ENCODE results near the gene PLEKHA1. TPM values are rescaled to one million over a fixed set of nuclear protein-coding genes. Genes with fewer than 3 reads are reported as not detected.

The PLEKHA1 gene
- polyA plus RNA-seq, 3 donors: 5.5 to 14.9 (median 12.3) TPM

DNA sequence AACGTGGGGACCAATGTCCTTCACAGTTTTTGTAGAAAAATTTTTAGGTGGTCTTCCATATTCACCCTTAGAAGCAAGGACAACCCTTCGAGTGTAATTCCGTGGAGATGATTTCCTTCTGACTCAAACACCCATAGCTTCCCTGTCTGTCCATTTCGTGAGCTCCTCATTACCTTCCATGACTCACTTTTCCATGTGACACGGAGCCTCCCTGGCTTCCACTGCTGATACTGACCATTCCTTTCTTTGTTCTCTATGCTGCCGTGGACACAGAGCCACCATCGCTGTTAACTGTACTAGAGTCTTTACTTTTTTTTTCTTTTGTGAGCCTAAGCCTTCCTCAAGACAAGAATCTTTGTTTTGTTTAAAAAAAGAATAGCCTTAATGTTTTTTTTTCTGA, 67.5 kb downstream of the PLEKHA1 start:
- TF ChIP-seq, protein P1, sequence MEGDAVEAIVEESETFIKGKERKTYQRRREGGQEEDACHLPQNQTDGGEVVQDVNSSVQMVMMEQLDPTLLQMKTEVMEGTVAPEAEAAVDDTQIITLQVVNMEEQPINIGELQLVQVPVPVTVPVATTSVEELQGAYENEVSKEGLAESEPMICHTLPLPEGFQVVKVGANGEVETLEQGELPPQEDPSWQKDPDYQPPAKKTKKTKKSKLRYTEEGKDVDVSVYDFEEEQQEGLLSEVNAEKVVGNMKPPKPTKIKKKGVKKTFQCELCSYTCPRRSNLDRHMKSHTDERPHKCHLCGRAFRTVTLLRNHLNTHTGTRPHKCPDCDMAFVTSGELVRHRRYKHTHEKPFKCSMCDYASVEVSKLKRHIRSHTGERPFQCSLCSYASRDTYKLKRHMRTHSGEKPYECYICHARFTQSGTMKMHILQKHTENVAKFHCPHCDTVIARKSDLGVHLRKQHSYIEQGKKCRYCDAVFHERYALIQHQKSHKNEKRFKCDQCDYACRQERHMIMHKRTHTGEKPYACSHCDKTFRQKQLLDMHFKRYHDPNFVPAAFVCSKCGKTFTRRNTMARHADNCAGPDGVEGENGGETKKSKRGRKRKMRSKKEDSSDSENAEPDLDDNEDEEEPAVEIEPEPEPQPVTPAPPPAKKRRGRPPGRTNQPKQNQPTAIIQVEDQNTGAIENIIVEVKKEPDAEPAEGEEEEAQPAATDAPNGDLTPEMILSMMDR (IDR thresholded peaks at IDR 0.05): no peak
- H4K20me1 ChIP-seq (ENCODE audit: insufficient read depth, low read length): no peaks in the 10 kb centered on the region
- H3K4me2 ChIP-seq (replicated peaks; ENCODE audit: extremely low read depth, low read length, poor library complexity, severe bottlenecking): no peak overlapping the region

DNA sequence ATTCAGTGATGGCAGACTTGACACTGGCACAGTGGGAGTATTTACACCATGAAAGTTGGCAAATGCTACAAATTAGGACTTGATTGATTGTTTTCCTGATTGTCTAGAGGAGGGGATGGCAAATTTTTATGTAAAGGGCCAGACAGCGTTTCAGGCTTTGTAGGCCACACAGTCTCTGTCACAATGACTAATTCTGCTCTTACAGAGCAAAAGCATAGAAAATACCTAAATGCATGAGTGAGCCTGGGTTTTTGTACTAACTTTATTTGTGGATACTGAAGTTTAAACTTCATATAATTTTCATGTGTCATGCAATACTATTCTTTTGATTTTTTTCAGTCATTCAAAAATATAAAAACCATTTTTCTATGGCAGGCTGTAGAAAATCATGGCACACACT, 71.0 kb downstream of the PLEKHA1 start:
- H3K27ac Mint-ChIP-seq: no peak overlapping the region
- Histone ChIP-seq H4K20me1 (ENCODE audit: insufficient read depth, low read length) (no peaks in the 10 kb centered on the region), H3K36me3 (replicated peaks in 1 of 2; ENCODE audit: control insufficient read depth in 1 of 2, insufficient read depth in 2 of 2, low read length in 2 of 2) (no peaks in the 10 kb centered on the region), H3K9ac (ENCODE audit: insufficient read depth, low read length, poor library complexity, severe bottlenecking) (no peak overlapping the region), H3K9me3 (replicated peaks in 1 of 2; ENCODE audit: control insufficient read depth in 1 of 2, insufficient read depth in 1 of 2, low read length in 2 of 2) (no peaks in the 10 kb centered on the region), H3K4me1 (ENCODE audit: control insufficient read depth in 1 of 2, insufficient read depth in 2 of 2, low read length in 2 of 2) (no peaks in the 10 kb centered on the region), H3K4me3 (replicated peaks in 1 of 3; ENCODE audit: low read depth in 2 of 3, low read length in 3 of 3) (no peak overlapping the region), H3K79me2 (ENCODE audit: insufficient read depth, low read length) (no peaks in the 10 kb centered on the region), H3K27me3 (ENCODE audit: control insufficient read depth in 2 of 2, insufficient read depth in 2 of 2, low read length in 2 of 2) (peaks cover 15 to 21% of the 10 kb centered on the region in 2 donors), H3K27ac (ENCODE audit: low read depth in 1 of 2, low read length in 2 of 2) (no peak overlapping the region), H2AFZ (ENCODE audit: insufficient read depth, low read depth, low read length, poor library complexity, severe bottlenecking) (no peak overlapping the region), H3K4me2 (replicated peaks; ENCODE audit: extremely low read depth, low read length, poor library complexity, severe bottlenecking) (no peak overlapping the region)
- H3K27me3 Mint-ChIP-seq (ENCODE audit: low read depth in 3 of 3): peaks cover 13 to 29% (median 28%) of the 10 kb centered on the region in 3 donors
- DNase-seq: no peak
- peaks cover 1% of the 10 kb centered on the region for H3K4me1 Mint-ChIP-seq
- no peaks in the 10 kb centered on the region for H3K36me3 Mint-ChIP-seq
- intact Hi-C loops (cut with micrococcal nuclease): no loop called here
- H3K9me3 Mint-ChIP-seq: peaks cover 0 to 2% (median 0%) of the 10 kb centered on the region in 7 donors
- no peak overlapping the region for H3K4me3 Mint-ChIP-seq
- no CpG with 5 or more reads among the region's 1 CpG for WGBS (ENCODE audit: insufficient coverage)
- TF ChIP-seq, protein P1 (IDR thresholded peaks at IDR 0.05): no peak

More for the DNA sequence above, 67.5 kb downstream of the PLEKHA1 start:
- H3K27ac ChIP-seq (ENCODE audit: low read depth in 1 of 2, low read length in 2 of 2): no peak overlapping the region
- Mint-ChIP-seq H3K4me3 (no peak overlapping the region), H3K36me3 (no peaks in the 10 kb centered on the region), H3K9me3 (peaks cover 0 to 2% (median 0%) of the 10 kb centered on the region in 7 donors), H3K27me3 (ENCODE audit: low read depth in 3 of 3) (peaks cover 9 to 15% (median 14%) of the 10 kb centered on the region in 3 donors), H3K27ac (no peak overlapping the region), H3K4me1 (no peaks in the 10 kb centered on the region)
- 89% methylated on average over 4 of the region's 7 CpGs for WGBS (ENCODE audit: insufficient coverage)
- no peaks in the 10 kb centered on the region for H3K36me3 ChIP-seq (replicated peaks in 1 of 2; ENCODE audit: control insufficient read depth in 1 of 2, insufficient read depth in 2 of 2, low read length in 2 of 2)
- no peaks in the 10 kb centered on the region for H3K4me1 ChIP-seq (ENCODE audit: control insufficient read depth in 1 of 2, insufficient read depth in 2 of 2, low read length in 2 of 2)
- H3K27me3 ChIP-seq (ENCODE audit: control insufficient read depth in 2 of 2, insufficient read depth in 2 of 2, low read length in 2 of 2): peaks cover 2 to 11% of the 10 kb centered on the region in 2 donors
- H3K79me2 ChIP-seq (ENCODE audit: insufficient read depth, low read length): no peaks in the 10 kb centered on the region
- H3K4me3 ChIP-seq (replicated peaks in 1 of 3; ENCODE audit: low read depth in 2 of 3, low read length in 3 of 3): no peak overlapping the region
- H3K9me3 ChIP-seq (replicated peaks in 1 of 2; ENCODE audit: control insufficient read depth in 1 of 2, insufficient read depth in 1 of 2, low read length in 2 of 2): no peaks in the 10 kb centered on the region
- DNase-seq: no peak
- intact Hi-C loops (cut with micrococcal nuclease): no loop called here
- no peak overlapping the region for H2AFZ ChIP-seq (ENCODE audit: insufficient read depth, low read depth, low read length, poor library complexity, severe bottlenecking)
- H3K9ac ChIP-seq (ENCODE audit: insufficient read depth, low read length, poor library complexity, severe bottlenecking): no peak overlapping the region
